KMS-11 (cell line): Measurements from ENCODE around the gene NEXN.

Experiments
- H2AFZ ChIP-seq: fragments of 200-600 bp; sonication (generic); 2 replicates; pipeline ENCODE4 v1.6.1; 2016; ENCODE audit warnings: antibody characterized with exemption, mixed run types, low read depth
- H3K27ac ChIP-seq: fragments of 200-600 bp; sonication (generic); 2 replicates; pipeline ENCODE4 v1.6.1; 2016; ENCODE audit warnings: mild to moderate bottlenecking, mixed run types
- H3K27me3 ChIP-seq: fragments of 200-600 bp; sonication (generic); 2 replicates; pipeline ENCODE4 v1.6.1; 2017; ENCODE audit warnings: mild to moderate bottlenecking, low read depth, mixed run types, moderate library complexity; ENCODE audit not compliant: insufficient read depth
- H3K36me3 ChIP-seq: fragments of 200-600 bp; sonication (generic); 2 replicates; pipeline ENCODE4 v1.6.1; 2017; ENCODE audit warnings: mild to moderate bottlenecking, mixed run types; ENCODE audit not compliant: insufficient read depth
- H3K4me1 ChIP-seq: fragments of 200-600 bp; sonication (generic); 2 replicates; pipeline ENCODE4 v1.6.1; 2016; ENCODE audit warnings: mild to moderate bottlenecking, low read depth, mixed run types; ENCODE audit not compliant: poor library complexity, severe bottlenecking
- H3K4me2 ChIP-seq: fragments of 200-600 bp; sonication (generic); 2 replicates; pipeline ENCODE4 v1.7.0; 2016; ENCODE audit warnings: mild to moderate bottlenecking, mixed run types
- H3K4me3 ChIP-seq: fragments of 200-600 bp; sonication (generic); IDR thresholded peaks from 2 replicates; pipeline ENCODE4 v1.6.1; 2017; ENCODE audit warnings: low read depth, low read length, mixed read lengths; ENCODE audit not compliant: insufficient read depth
- H3K79me2 ChIP-seq: fragments of 200-600 bp; sonication (generic); 2 replicates; pipeline ENCODE4 v1.6.1; 2016; ENCODE audit warnings: low read depth, mixed run types; ENCODE audit not compliant: insufficient read depth
- H3K9ac ChIP-seq: fragments of 200-600 bp; sonication (generic); 2 replicates; pipeline ENCODE4 v1.6.1; 2016; ENCODE audit warnings: mild to moderate bottlenecking, mixed run types
- H4K20me1 ChIP-seq: fragments of 200-600 bp; sonication (generic); 2 replicates; pipeline ENCODE4 v1.6.1; 2016; ENCODE audit warnings: mild to moderate bottlenecking, mixed run types; ENCODE audit not compliant: insufficient read depth
- CTCF ChIP-seq: fragments of 200-600 bp; sonication (generic); conservative IDR thresholded peaks from 2 replicates; pipeline ENCODE4 v1.6.1; 2017; ENCODE audit warnings: low read depth, mild to moderate bottlenecking, antibody characterized with exemption, low read length, moderate library complexity, mixed read lengths

Gene NEXN

GRCh38 chr1:77888081-77888780 lies at the start of gene NEXN:
Gene NEXN (plus strand): TSS chr1:77888624. CDS start chr1:77916107, 27,483 bp downstream.
- Histone ChIP-seq H3K36me3 (no peaks in the 10 kb centered on the region), H3K4me3 (no peak within 1 kb of the TSS), H3K9ac (no peak within 1 kb of the TSS), H3K79me2 (no peaks in the 10 kb centered on the region), H3K27ac (no peak within 1 kb of the TSS), H3K27me3 (no peaks in the 10 kb centered on the region), H4K20me1 (no peaks in the 10 kb centered on the region), H2AFZ (no peak within 1 kb of the TSS), H3K4me2 (no peak within 1 kb of the TSS), H3K4me1 (no peaks in the 10 kb centered on the region)
- no peak for TF ChIP-seq CTCF

- H3K4me2 ChIP-seq = no peak overlapping the region
- H3K4me1 ChIP-seq = no peaks in the 10 kb centered on the region
- no peak overlapping the region for H3K9ac ChIP-seq
- no peak for TF ChIP-seq CTCF
- no peaks in the 10 kb centered on the region for H4K20me1 ChIP-seq
- H3K27ac ChIP-seq = no peak overlapping the region
- H3K27me3 ChIP-seq = no peaks in the 10 kb centered on the region
- H3K36me3 ChIP-seq = no peaks in the 10 kb centered on the region
- no peak overlapping the region for H2AFZ ChIP-seq
- H3K79me2 ChIP-seq = no peaks in the 10 kb centered on the region
- H3K4me3 ChIP-seq = no peak overlapping the region
Measured at GRCh38 chr1:77841574-77841973, 46.9 kb upstream of the NEXN start.

GRCh38 chr1:77845951-77846350 lies 42.5 kb upstream of the NEXN start:
- Histone ChIP-seq H3K79me2 (no peaks in the 10 kb centered on the region), H2AFZ (no peak overlapping the region), H3K27me3 (no peaks in the 10 kb centered on the region), H3K4me1 (no peaks in the 10 kb centered on the region), H4K20me1 (no peaks in the 10 kb centered on the region), H3K4me3 (no peak overlapping the region), H3K36me3 (no peaks in the 10 kb centered on the region), H3K9ac (no peak overlapping the region), H3K27ac (no peak overlapping the region), H3K4me2 (no peak overlapping the region)
- TF ChIP-seq CTCF = no peak

GRCh38 chr1:77846966-77847365 lies 41.5 kb upstream of the NEXN start:
- Histone ChIP-seq H3K4me1 (no peaks in the 10 kb centered on the region), H3K27ac (no peak overlapping the region), H3K4me3 (no peak overlapping the region), H4K20me1 (no peaks in the 10 kb centered on the region), H3K4me2 (no peak overlapping the region), H3K36me3 (no peaks in the 10 kb centered on the region), H3K9ac (no peak overlapping the region), H3K27me3 (no peaks in the 10 kb centered on the region), H2AFZ (no peak overlapping the region), H3K79me2 (no peaks in the 10 kb centered on the region)
- no peak for TF ChIP-seq CTCF
